Cerebellar nuclear complex (tissue), 1 donor: ENCODE measurements around the gene WDR62.
A peak's percentile ranks its signal among the peaks of the same experiment; 100 is the strongest.

Source experiments
- DNase-seq, 2 experiments: peaks; one replicate each; lab custom pipeline; 2025; lab: John Stamatoyannopoulos, UW

The WDR62 gene

DNA sequence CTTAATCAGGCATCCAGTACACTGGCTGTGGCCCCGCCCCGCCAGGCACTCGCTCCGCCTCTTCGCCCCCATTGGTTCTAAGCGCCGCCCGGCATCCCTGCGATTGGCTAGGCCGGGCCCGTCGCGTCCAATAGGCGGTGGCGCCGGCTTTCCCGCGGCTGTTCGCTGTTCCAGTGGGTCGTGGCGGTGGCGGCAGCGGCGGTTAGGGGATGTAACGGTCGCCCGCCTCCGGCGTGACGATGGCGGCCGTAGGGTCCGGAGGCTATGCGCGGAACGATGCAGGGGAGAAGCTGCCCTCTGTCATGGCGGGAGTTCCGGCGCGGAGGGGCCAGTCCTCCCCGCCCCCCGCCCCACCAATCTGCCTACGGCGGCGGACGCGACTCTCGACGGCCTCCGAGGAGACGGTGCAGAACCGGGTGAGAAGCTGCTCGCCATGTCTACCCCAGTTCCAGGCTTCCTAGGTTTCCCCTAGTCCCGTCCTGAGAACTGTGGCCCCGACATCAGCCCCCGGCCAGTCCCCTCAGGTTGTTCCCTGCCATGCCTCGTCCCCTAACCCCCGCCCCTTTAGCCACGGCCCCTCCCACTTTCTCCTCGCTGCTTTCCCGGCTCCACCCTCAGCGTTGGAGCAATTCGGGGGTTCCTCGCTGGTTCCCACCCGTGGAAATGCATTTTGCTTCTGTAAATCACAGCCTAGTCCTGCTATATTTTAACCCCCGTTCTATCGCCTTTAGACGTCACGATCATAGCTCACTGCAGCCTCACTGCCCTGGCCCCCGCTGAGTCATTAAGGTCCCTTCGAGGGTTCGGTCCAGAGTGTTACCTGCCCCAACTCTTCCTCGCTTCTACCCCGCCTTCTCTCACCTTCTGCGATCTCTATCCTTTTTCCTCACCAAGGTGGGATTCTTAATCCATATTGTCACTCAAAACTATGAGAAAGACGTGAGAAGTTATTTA lies at the start of gene WDR62:
Gene WDR62 (plus strand): TSS at position 165 of the 954 bp plus-strand sequence. CDS start 75 bp downstream, at position 240.
- DNase-seq, result peak; percentile 82 to 94

GRCh38 chr19:36006955-36007354 lies 47.7 kb upstream of the WDR62 start:
- DNase-seq, result no peak

- peak; percentile 75 to 80 for DNase-seq
Measured at GRCh38 chr19:36008336-36008978, 46.2 kb upstream of the WDR62 start, which contains the start of gene SYNE4. TSS of gene SYNE4 (minus strand) at chr19:36008813. CDS start at chr19:36008681, 132 bp downstream.

DNA sequence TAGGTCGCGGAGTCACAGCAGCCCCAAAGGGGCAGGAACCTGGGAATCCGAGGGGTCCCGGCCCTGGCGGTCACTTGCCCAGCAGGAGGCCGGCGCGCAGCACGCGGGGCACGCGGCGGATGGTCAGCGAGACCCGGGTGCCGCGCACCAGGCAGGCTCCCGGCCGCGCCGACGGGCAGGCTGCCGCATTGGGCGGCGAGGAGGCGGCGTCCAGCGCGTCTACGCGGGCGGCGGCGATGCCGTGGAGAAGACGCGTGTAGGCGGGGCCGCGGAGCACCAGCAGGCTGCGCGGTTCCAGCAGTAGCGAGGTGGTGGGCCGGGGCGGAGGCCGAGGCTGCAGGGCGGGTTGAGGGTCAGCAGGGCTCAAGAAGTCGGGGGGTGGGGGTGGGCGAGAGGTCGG lies 45.5 kb upstream of the WDR62 start:
- no peak for DNase-seq

- DNase-seq, result no peak
Measured at GRCh38 chr19:36009633-36010379, 44.9 kb upstream of the WDR62 start.

- no peak for DNase-seq
Measured at GRCh38 chr19:36010402-36010801, 44.3 kb upstream of the WDR62 start.

GRCh38 chr19:36013280-36014011 lies 41.3 kb upstream of the WDR62 start:
- DNase-seq, result no peak

DNA sequence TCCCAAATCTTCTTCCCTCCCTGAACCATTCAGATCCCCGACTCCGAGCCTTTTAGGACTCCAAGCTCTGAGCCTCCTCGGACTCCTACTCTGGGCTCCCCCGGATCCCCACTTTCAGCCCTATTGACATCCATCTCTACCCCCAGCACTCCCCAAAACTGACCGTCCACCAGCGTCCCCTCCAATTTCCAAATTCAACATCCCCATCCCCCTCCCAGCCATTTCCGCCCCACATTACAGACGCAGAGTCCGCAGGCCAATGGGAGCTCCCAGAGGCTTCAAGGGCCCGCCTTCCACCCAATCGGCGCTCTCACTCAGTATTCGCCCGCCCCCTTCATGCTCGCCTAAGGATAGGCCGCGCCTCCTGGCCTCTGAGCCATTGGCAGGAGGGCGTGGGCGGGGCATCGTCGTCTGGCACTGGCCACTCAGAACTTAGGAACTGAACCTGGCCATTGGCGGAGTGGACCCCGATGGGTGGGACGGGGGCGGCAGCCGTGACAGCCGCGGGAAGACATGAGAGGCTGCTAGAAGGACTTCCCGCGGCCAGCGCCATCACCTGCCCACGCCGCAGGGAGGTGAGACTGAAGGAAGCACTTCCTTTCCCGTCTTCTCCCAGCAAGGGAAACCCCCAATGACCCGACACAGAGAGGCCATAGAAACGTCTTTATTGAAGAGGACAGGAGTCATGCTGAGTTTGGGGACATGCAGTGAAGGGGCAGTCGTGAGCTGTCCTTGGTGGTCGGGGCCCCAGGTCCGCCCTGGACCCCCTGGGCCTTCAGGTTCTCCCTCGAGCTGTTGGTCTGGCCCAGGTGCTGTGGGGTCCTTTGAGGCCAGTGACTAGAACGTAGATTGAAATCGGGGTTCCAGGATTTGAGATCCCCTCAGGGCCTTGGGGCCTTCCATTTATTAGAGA lies 40.4 kb upstream of the WDR62 start, which contains the start of gene ALKBH6:
Gene ALKBH6 (minus strand): TSS at position 202 of the 913 bp plus-strand sequence. CDS start 816 bp downstream, outside the sequence.
- peak; percentile 98 to 99 for DNase-seq

DNA sequence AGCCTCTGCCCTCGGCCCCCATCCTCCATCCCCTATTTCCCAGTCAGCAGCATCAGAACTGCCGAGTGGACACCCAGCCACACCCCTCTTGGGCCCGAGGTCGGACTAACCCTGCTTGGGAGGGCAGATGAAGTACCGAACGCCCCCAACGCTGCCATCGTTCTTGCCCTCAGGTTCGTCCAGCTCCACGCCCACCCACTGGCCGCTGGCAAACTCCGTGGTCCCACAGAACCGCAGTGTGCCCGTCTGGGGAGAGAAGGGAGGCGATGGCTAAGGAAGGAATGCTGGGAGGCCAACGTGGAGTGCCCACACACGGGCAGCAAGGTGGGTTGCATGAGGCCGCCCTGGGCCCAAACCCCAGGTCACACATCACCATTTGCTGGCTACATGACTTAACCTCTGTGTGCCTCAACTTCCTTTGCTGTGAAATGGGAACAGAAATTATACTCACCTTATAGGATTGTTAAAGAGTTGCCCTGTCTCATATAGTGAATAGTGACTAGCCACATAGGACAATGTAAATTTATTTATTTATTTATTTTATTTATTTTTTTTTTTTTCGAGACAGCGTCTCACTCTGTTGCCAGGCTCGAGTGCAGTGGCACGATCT lies 35.5 kb upstream of the WDR62 start:
- no peak for DNase-seq

DNA sequence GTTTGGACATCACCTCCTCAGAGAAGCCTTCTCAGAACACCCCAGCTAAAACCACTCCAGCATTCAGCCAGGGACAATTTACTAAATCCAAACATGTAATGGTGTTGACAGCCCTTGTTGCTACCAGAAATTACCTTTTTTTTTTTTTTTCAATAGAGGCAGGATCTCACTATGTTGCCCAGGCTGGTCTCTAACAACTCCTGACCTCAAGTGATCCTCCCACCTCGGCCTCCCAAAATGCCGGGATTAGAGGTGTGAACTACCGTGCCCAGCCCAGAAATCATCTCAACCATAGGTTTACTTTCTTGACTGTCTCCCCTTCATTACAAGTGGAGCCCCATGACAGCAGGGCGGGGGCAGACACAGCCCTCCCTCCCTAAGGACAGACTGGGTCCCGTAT lies 31.3 kb upstream of the WDR62 start:
- no peak for DNase-seq

DNA sequence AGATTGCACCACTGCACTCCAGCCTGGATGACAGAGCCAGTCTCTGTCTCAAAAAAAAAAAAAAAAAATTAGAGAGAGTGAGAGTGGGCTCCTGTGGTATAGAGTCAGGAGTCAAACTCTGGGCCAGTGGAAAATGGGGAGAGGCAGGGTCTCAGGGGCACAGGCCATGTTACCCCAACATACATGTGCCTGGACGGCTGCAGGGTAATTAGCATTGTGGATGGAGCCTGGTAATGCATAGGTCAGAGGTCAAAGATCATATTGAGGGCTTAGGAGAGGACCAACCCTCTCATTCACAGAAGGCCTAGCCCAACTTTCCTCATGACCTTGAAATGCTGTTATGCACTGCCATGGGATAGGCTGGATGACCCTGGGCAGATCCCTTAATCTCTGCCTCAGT lies 29.2 kb upstream of the WDR62 start:
- DNase-seq, result no peak

- no peak for DNase-seq
Measured at GRCh38 chr19:36026091-36026876, 28.4 kb upstream of the WDR62 start.

DNA sequence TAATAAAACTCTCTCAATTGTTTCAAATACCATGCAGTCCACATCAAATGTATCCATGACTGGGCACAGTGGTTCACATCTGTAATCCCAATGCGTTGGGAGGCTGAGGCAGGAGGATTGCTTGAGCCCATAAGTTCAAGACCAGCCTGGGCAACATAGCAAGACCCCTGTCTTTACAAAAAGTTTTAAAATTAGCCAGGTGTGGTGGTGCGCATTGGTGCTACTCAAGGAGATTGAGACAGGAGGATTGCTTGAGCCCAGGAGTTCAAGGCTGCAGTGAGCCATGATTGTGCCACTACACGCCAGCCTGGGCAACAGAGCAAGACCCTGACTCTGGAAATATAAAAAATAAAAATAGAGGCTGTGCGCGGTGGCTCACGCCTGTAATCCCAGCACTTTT lies 27.0 kb upstream of the WDR62 start:
- no peak for DNase-seq

DNA sequence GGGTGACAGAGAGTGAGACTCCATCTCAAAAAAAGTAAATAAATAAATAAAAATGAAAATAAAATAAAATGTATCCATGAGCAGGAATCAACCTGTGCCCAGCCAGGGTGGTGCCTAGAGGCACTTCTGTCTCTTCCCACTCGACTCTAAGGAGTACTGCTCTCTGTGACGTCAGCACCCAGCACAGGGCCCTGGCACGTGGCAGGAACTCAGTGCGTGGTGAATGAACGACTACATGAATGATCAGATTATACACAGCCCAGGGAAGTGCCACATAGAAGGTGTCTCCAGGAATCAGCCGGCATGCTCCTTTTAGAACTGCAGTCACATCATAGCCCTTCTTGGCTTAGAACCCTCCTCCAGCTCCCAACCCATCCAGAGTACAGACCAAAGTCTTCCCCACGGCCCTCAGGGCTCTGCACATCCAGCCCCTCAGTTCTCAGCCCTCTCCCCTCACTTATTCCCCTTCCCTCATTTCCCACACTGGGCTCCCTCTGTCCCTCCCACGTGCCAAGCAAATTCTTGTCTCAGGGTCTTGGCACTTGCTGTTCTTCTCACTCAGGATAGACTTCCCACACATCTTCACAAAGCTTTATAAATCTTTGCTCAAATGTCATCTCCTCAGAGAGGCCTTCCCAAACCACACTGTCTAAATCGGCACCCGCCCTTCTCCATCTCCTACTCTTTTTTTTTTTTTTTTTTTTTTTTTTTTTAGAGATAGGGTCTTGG lies 26.2 kb upstream of the WDR62 start:
- DNase-seq, result no peak

DNA sequence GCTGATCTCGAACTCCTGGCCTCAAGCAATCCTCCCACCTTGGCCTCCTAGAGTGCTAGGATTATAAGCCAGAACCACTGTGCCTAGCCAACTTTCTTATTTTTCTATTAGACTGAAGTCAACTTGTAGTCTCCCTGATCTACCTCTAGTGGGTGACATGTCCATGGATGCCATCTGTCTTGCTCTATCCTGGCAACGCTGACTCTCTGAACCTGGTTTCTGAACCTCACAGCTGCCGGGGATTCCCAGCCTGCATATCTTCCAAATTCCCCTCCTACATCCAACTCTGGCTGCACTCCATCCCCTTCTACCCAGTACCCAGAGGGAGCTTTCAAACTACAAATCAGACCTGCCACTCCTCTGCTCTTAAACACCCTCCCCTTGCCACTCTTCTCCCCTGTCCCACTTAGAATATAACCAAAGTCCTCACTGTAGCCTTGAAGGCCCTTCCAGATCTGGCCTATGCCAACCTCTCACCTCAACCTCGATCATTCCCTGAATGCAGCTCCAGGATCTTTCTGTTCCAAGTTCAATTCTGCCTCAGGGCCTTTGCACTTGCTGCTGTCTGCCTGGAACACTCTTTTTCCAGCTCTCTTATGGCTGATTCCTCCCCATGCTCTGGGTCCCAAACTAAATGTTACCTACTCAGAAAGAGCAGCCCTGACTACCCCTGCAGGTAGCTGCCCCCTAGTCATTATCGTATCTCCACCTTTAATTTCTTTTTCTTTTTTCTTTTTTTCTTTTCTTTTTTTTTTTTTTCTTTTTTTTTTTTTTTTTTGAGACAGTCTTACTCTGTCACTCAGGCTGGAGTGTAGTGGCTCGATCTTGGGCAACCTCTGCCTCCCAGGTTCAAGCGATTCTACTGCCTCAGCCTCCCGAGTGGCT lies 24.2 kb upstream of the WDR62 start:
- DNase-seq, result peak in 1 of 2 experiments; percentile 0

DNA sequence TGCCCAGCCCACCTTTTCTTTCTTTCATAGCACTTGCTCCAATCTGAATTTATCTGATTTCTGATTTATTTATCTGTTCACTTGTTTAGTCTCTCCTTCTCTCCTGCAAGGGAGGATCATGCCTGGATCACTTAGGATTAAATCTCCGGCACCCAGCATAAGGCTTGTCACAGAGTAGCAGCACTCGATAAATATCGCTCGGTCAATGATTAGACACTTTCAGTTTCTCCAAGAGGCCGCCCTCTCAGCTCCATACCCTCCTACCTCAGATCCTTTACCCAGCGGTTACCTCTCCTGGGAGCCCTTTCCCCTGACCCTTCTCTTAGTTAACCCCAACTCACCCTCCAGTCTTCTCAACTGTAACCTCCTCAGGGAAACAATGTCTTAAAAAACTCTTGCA lies 23.4 kb upstream of the WDR62 start:
- no peak for DNase-seq
